ENCODE results near the gene MEIS2. TPM values are rescaled to one million over a fixed set of nuclear protein-coding genes. Genes with fewer than 3 reads are reported as not detected.
"Not testable (repeated sequence)": the region's sequence is repeated elsewhere in the genome, so short reads cannot be mapped to it uniquely, and the experiment has no call there.

The MEIS2 gene
- total RNA-seq, 1 donor from 2014 or later = 45.4 TPM

- DNase-seq (ENCODE audit: missing footprints) (no peak), ATAC-seq (no peak)
- intact Hi-C loops (cut with DNase I) = no loop called here
These were observed 95.2 kb downstream of the MEIS2 start for GRCh38 chr15:37004981-37005735.

GRCh38 chr15:37004373-37004869 is 95.9 kb downstream of the MEIS2 start:
- DNase-seq (ENCODE audit: missing footprints) (no peak), ATAC-seq (no peak)
- intact Hi-C loops (cut with DNase I) = no loop called here

DNA sequence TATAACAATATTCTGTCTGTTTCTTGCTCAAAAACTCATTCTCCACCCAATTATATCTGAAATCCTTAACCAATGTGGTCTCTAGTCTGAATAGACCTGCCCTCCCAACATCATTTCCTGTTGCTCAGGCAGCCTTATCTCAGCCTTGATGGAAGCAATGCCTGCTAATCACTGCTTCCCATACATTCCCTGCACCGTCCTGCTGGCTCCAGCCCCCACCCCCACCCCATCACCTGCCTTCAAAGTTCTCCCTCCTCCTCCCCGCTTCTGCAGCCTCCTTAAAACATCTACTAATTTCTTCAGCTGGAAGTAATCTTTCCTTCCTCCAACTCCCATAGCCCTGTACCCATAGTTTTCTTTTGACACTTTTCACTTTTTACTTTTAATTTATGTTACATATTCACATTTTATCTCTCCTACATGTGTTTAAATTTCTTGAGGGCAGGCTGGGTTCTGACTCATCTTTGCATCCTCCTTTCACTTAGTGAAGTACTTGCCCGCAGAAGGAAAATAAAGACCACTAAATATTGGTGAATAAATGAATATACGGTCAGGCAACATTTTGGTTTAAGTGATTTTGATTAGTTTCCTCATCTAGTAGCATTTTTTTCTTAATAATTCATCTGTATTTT is 98.2 kb downstream of the MEIS2 start:
- intact Hi-C loops (cut with DNase I) = no loop called here
- DNase-seq (ENCODE audit: missing footprints) (no peak), ATAC-seq (no peak)

GRCh38 chr15:37001417-37001816 is 98.9 kb downstream of the MEIS2 start:
- ATAC-seq (no peak), DNase-seq (ENCODE audit: missing footprints) (no peak)
- intact Hi-C loops (cut with DNase I) = no loop called here

DNA sequence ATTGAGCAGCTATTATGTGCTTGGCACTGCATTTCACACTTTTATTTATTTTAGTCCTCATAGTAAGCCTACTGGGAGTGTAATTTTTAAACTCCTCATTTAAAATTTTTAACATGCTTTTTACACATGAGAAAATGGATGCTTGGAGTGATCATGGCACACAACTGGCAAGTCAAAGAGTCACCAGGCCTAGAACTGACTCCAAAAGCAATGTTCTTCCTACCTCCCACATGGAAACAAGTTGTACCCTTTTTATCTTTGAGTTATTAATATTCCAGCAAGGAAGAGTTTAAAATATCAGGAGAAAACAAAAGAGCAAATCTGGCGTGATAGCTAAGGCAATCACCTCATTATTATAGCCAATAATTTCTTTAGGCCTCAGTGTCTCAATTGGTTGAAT is 100.6 kb downstream of the MEIS2 start:
- intact Hi-C loops (cut with DNase I) = loop anchor here (5.0 to 10.0 kb wide), 2 partner anchors 98 to 115 kb away; no protein-coding TSS in a partner anchor

GRCh38 chr15:36996538-36997181 is 103.7 kb downstream of the MEIS2 start:
- peak; percentile 50 for ATAC-seq
- no peak for DNase-seq (ENCODE audit: missing footprints)
- intact Hi-C loops (cut with DNase I) = loop anchor here (5.0 to 10.0 kb wide), 2 partner anchors 101 to 112 kb away; no protein-coding TSS in a partner anchor

More for the DNA sequence above, 100.6 kb downstream of the MEIS2 start:
- DNase-seq (ENCODE audit: missing footprints) (no peak), ATAC-seq (no peak)

GRCh38 chr15:36996121-36996520 is 104.2 kb downstream of the MEIS2 start:
- peak; percentile 92 for ATAC-seq
- intact Hi-C loops (cut with DNase I) = loop anchor here (5.0 to 10.0 kb wide), 2 partner anchors 101 to 111 kb away; no protein-coding TSS in a partner anchor
- DNase-seq (ENCODE audit: missing footprints) = no peak

DNA sequence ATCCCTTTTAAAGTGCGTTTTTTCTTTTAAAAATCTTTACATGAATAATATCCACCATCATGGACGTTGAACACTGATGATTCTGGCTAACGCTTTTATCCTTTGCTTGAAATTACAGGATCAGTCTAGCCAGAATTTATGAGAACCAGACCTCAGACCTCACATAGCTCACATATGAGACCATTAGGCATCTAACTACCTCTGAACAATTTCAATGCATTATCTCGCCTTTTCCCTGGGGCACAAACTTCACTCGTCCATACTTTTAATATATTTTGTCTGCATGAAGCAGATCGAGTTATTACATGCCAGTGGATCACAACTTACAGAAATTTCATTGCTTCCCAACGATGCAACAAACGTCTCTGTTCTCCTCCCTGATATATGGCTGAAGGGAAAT is 105.6 kb downstream of the MEIS2 start:
- ATAC-seq = no peak
- intact Hi-C loops (cut with DNase I) = loop anchor here (5.0 to 10.0 kb wide), 2 partner anchors 103 to 110 kb away; no protein-coding TSS in a partner anchor
- no peak for DNase-seq (ENCODE audit: missing footprints)

- ATAC-seq = no peak
- intact Hi-C loops (cut with DNase I) = loop anchor here (10.0 kb wide), 1 partner anchor 108 kb away; no protein-coding TSS in a partner anchor
- no peak for DNase-seq (ENCODE audit: missing footprints)
These were observed 107.9 kb downstream of the MEIS2 start for GRCh38 chr15:36992454-36992853.

DNA sequence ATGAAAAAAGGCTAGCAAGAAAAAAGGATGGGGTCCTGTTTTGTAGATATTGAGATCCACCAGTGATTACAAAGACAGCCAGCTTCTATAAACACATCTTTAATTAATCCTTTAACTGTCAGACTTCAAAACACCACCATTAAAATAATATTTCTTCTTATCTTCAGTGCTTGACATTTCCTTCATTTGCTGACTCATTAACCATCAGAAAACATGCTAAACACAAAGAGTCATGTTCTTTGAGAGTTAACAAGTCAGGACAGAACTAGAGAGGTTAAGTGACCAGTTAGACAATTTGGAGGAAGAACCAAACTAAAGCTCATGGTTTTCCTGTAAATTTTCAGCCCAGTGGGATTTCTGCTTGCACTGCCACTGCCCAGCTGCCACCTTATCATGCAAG is 111.4 kb downstream of the MEIS2 start:
- intact Hi-C loops (cut with DNase I) = no loop called here
- DNase-seq (ENCODE audit: missing footprints) (no peak), ATAC-seq (no peak)

- ATAC-seq = no peak
- no peak for DNase-seq (ENCODE audit: missing footprints)
- intact Hi-C loops (cut with DNase I) = no loop called here
These were observed 117.9 kb downstream of the MEIS2 start for GRCh38 chr15:36982430-36982829.

- intact Hi-C loops (cut with DNase I); DNase-seq (ENCODE audit: missing footprints); ATAC-seq: not testable (repeated sequence)
These were observed 120.1 kb downstream of the MEIS2 start for GRCh38 chr15:36980281-36980680.

GRCh38 chr15:36978625-36979024 is 121.7 kb downstream of the MEIS2 start:
- intact Hi-C loops (cut with DNase I) = no loop called here
- no peak for DNase-seq (ENCODE audit: missing footprints)
- no peak for ATAC-seq

- intact Hi-C loops (cut with DNase I) = no loop called here
- peak; percentile 62 for ATAC-seq
- no peak for DNase-seq (ENCODE audit: missing footprints)
These were observed 122.2 kb downstream of the MEIS2 start for GRCh38 chr15:36978126-36978525.

DNA sequence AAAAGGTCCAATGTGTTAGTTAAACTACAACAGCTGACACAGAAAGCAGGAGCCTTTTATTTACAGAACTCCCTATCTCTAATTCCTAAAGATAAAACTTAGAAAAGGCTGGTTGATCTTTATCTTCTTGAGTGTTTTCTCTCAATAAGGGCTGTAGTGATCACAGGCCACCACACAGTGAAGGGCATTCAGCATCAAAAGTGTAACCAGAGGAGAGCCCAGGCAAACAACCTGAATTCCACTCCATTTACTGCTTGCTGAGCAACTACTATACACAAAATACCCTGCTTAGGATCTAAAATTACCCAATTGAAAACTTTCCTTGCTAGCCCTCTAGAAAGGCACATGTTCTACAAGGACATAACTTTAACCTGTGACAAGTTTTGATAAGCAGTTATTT is 122.7 kb downstream of the MEIS2 start:
- ATAC-seq (no peak), DNase-seq (ENCODE audit: missing footprints) (no peak)
- intact Hi-C loops (cut with DNase I) = no loop called here

DNA sequence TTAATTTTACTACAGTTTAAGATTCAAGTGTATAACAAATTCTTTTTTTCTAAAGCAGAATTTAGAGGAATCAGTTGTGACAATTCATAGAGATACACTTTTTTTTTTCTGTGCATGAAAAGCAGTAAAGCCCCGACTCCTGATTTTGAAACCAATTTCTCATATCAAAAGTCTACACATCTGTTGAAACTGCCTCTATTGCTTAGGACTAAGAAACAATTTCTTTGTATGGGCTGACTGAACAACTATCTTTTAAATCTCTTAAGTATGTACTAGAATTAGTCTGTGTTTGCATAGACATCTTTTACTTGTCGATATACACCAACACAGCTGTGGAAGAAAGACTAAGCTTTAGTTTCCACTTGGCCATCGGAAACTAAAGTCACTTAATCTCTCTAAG is 127.6 kb downstream of the MEIS2 start:
- intact Hi-C loops (cut with DNase I) = no loop called here
- DNase-seq (ENCODE audit: missing footprints) (no peak), ATAC-seq (no peak)

GRCh38 chr15:36970522-36970921 is 129.8 kb downstream of the MEIS2 start:
- DNase-seq (ENCODE audit: missing footprints) (no peak), ATAC-seq (no peak)
- intact Hi-C loops (cut with DNase I) = no loop called here

DNA sequence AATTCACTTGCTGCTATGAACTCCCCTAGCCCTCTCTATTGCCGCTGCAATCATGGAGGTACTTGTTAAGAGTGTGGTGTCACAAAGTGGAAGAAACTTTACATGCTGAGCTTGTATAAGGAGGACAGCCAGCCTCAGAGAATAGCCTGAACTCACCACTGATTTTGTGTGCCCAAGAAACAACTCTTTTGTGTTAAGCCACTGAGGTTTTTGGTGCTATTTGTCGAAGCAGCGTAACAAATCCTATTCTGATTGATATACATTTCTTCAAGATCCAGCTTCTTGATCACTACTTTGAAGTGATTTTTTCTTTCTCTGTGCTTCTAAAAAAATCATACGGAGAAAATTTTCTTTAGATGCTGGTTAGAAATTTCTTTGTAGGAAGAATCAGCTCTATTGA is 132.4 kb downstream of the MEIS2 start:
- intact Hi-C loops (cut with DNase I) = loop anchor here (5.0 kb wide), 1 partner anchor 41 kb away; no protein-coding TSS in a partner anchor
- ATAC-seq (no peak), DNase-seq (ENCODE audit: missing footprints) (no peak)

GRCh38 chr15:36966708-36967107 is 133.6 kb downstream of the MEIS2 start:
- ATAC-seq (peak; percentile 71), DNase-seq (ENCODE audit: missing footprints) (peak; percentile 48)

More at GRCh38 chr15:36966708-36967107, 133.6 kb downstream of the MEIS2 start:
- intact Hi-C loops (cut with DNase I) = loop anchor here (5.0 kb wide), 1 partner anchor 39 kb away; no protein-coding TSS in a partner anchor
